Right cardiac atrium (tissue), 5 donors: ENCODE results near the gene CHMP4B. TPM values are rescaled to one million over a fixed set of nuclear protein-coding genes. Genes with fewer than 3 reads are reported as not detected.
A peak's percentile ranks its signal among the peaks of the same experiment; 100 is the strongest.

Experiments used
- ATAC-seq, 2 donors: fragments of 200-7000 bp; cut with Tn5 transposase; one replicate each; pipeline versions ENCODE4 v1.8.0 to v1.9.1; 2020; ENCODE audit warnings: moderate library complexity in 2 of 2, mild to moderate bottlenecking in 1 of 2
- DNase-seq, 3 donors: peaks; one replicate each; pipeline ENCODE4 v3.0.0-alpha.2; 2020
- H3K27ac ChIP-seq: one replicate; pipeline ENCODE4 v1.5.1; 2013; ENCODE audit warnings: mild to moderate bottlenecking, low read length, control low read depth, moderate library complexity
- H3K27me3 ChIP-seq: one replicate; pipeline ENCODE4 v1.6.1; 2013; ENCODE audit not compliant: control insufficient read depth, insufficient read depth
- H3K4me1 ChIP-seq: one replicate; pipeline ENCODE4 v1.6.1; 2013; ENCODE audit warnings: low read length; ENCODE audit not compliant: control insufficient read depth, insufficient read depth
- H3K4me3 ChIP-seq: one replicate; pipeline ENCODE4 v1.5.1; 2013; ENCODE audit warnings: low read length, control low read depth
- H3K9me3 ChIP-seq: one replicate; pipeline ENCODE4 v1.6.1; 2013; ENCODE audit warnings: low read length; ENCODE audit not compliant: control insufficient read depth
- WGBS: extraction: QIAGEN DNeasy Blood & Tissue Kit; methylation state at CpG from one replicate; pipeline ENCODE4 v1.1.7; 2013; 5-methylcytosine and 5-hydroxymethylcytosine counted together
- intact Hi-C, 4 donors: fragments of 100-400 bp; cut with DNase I; formaldehyde crosslinking; loops; one replicate each; pipeline versions ENCODE4 v1.11.0 to v1.14.0; 2022 to 2023
- polyA plus RNA-seq: library from polyadenylated mRNA; stranded (reverse); fragments of 200-250 nt; gene quantifications from one replicate; pipeline ENCODE4 v1.2.3, GENCODE V29; 2013
- total RNA-seq, 4 donors: library from RNA; stranded (reverse); fragmentation: NEBNext Ultra II Directional; extraction: Animal tissue kit (Norgen Biotek cat#: 25700); gene quantifications; one replicate each; pipeline ENCODE4 v1.2.1, GENCODE V29; 2021
- donor health status: healthy with polysubstance abuse.
- donor health status: DM: no; HTN: yes; CAD: no.
- donor health status: DM: no; HTN: no; CAD: no.
- donor health status: DM: no; HTN: yes; CAD: no; lungs with severe emphysema.
- donor health status: DM: yes; HTN: yes; CAD: no.

CHMP4B gene
- total and polyA plus RNA-seq, 5 donors = 88.3 to 126 (median 91.9) TPM

DNA sequence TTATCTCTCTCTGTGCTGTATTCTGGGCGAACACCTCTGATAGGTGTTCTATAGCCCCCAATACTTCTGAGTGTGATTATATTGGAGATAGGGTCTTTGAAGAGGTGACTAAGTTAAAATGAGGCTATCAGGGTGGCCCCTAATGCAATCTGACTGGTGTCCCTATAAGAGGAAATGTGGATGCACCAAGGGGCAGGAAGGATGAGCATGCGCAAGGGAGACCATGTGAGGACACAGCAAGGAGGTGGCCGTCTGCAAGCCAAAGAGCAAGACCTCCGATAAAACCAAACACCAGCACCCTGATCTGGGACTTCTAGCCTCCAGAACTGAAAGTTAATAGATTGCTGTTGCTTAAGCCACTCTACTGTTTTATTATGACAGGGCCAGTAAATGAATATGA is 69.2 kb downstream of the CHMP4B start:
- Histone ChIP-seq H3K9me3 (no peaks in the 10 kb centered on the region), H3K4me1 (no peaks in the 10 kb centered on the region), H3K27ac (no peak overlapping the region), H3K4me3 (no peak overlapping the region), H3K27me3 (no peaks in the 10 kb centered on the region)
- DNase-seq (no peak), ATAC-seq (no peak)
- 84% methylated on average over 4 of the region's 4 CpGs for WGBS
- intact Hi-C loops = no loop called here

DNA sequence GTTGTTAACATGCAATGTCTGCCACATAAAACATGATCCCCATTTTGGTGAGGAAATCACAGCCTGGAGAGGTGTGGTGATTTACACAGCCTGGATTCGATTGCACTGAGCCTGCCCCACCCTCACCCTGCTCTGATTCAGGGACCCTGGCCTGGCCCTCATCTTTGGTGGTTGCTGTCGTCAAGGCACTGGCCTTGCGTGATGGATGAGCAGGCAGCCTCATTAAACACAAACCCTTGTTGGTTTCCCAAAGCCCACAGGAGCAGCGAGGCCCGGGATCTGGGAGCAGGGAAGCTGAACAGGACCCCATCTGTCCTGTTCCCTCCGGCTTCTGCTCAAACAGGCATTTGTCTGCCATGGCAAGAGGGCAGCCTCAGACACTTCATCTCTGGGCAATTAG is 70.8 kb downstream of the CHMP4B start:
- no peaks in the 10 kb centered on the region for H3K27me3 ChIP-seq
- 54% methylated on average over 6 of the region's 6 CpGs for WGBS
- DNase-seq (no peak), ATAC-seq (no peak)
- H3K27ac ChIP-seq = no peak overlapping the region
- no peaks in the 10 kb centered on the region for H3K9me3 ChIP-seq
- intact Hi-C loops = no loop called here
- H3K4me3 ChIP-seq = no peak overlapping the region
- no peaks in the 10 kb centered on the region for H3K4me1 ChIP-seq

DNA sequence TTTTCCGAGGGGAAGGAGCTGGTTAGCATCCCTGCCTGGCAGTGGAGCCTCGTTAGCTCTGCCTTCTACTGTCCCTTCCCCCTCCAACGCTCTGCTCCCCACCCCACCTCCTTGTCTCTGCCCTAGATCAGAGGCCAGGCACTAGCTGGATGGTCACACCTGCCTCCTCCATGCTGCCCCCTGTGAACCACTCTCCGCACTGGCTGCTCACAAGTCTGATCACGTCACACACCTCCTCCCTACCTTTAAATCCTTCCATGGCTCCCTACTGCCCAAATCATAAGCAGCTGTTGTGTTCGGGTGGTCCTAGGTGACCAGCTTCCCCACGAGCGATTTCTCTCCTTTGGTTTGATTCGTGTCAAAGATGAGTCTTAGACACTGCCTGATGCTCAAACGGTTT is 71.3 kb downstream of the CHMP4B start:
- Histone ChIP-seq H3K4me1 (no peaks in the 10 kb centered on the region), H3K27ac (no peak overlapping the region), H3K9me3 (no peaks in the 10 kb centered on the region), H3K27me3 (no peaks in the 10 kb centered on the region), H3K4me3 (no peak overlapping the region)
- intact Hi-C loops = no loop called here
- WGBS = 71% methylated on average over 10 of the region's 10 CpGs
- ATAC-seq (no peak), DNase-seq (no peak)

DNA sequence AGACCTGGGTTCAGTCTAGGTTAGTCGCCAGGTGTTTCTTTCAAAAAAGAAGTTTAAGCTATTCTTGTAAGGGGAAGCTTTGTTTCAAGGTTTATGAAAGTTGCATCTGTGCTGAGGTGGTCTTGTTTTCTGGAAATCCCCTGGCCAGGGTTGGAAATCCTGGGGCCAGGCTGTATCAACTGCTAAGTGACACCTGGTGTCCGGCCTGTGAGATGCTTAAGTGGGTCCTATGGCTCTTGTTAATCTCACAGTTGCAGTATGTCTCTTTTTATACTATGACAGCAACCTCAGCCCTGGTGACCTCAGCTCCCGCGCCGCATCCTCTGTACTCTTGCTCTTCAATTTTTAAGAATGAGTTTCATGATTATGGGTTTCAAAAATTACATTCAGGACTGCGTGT is 72.0 kb downstream of the CHMP4B start:
- no peaks in the 10 kb centered on the region for H3K4me1 ChIP-seq
- no peaks in the 10 kb centered on the region for H3K27me3 ChIP-seq
- no peak overlapping the region for H3K27ac ChIP-seq
- DNase-seq = no peak
- ATAC-seq = no peak
- intact Hi-C loops = no loop called here
- WGBS = 81% methylated on average over 6 of the region's 6 CpGs
- no peaks in the 10 kb centered on the region for H3K9me3 ChIP-seq
- H3K4me3 ChIP-seq = no peak overlapping the region

DNA sequence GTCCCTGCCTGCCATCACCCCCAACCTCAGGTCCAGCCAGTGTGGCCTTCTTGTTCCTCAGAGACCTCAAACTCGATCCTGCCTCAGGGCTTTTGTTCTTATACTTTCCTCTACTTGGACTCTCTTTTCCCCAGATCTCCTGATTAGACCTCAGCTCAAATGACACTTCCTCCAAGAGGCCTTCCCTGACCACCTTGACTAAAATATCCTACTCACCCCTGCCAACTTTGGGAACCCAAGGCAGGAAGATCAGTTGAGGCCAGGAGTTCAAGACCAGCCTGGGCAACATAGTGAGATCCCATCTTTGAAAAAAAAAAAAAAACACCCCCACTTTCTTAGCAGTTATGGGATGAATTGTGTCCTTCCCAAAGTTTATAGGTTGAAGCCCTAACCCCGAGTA is 73.5 kb downstream of the CHMP4B start:
- Histone ChIP-seq H3K9me3 (no peaks in the 10 kb centered on the region), H3K4me3 (no peak overlapping the region), H3K4me1 (no peaks in the 10 kb centered on the region), H3K27me3 (no peaks in the 10 kb centered on the region), H3K27ac (no peak overlapping the region)
- intact Hi-C loops = no loop called here
- DNase-seq (no peak), ATAC-seq (no peak)
- 85% methylated on average over 2 of the region's 2 CpGs for WGBS

DNA sequence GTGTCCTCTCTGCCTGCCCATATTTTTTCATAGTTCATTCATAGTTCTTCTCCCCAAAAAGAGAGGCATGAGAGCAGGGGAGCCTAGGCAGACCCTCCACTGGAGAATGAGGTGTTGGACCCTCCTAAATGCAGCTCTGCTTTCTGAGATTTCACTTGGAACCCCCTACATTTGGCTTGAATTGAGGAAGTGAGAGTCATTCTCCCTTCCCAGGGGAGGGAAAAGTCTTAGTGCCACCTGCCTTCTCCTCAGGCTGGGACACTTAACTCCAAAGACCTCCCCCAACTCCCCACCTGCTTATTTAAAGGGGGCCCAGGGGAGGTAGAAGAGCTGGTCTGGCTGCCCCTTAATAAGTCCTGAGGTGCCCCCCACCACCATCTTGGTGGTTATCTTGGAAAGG is 78.2 kb downstream of the CHMP4B start:
- intact Hi-C loops = no loop called here
- Histone ChIP-seq H3K9me3 (no peaks in the 10 kb centered on the region), H3K27me3 (no peaks in the 10 kb centered on the region), H3K27ac (no peak overlapping the region), H3K4me1 (no peaks in the 10 kb centered on the region), H3K4me3 (no peak overlapping the region)
- ATAC-seq (no peak), DNase-seq (no peak)

DNA sequence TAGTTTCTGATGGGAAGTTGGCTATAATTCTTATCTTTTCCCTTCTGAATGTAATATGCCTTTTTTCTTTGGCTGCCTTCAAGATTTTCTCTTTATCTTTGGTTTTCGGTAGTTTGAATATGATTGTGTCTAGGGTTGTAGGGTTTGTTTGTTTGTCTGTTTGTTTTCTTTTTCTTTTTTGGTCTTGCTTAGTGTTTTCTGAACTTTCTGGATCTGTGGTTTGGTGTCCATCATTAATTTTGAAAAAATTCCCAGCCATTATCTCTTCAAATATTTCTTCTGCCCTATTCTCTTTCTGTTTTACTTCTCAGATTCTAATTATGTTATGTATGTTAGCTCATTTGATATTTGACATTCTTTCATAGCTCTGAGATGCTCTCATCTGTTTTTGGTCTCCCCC is 79.4 kb downstream of the CHMP4B start:
- ATAC-seq = no peak
- Histone ChIP-seq H3K9me3 (no peaks in the 10 kb centered on the region), H3K27me3 (no peaks in the 10 kb centered on the region), H3K4me3 (no peak overlapping the region), H3K4me1 (no peaks in the 10 kb centered on the region), H3K27ac (no peak overlapping the region)
- WGBS = 66% methylated on average over 1 of the region's 1 CpG
- no peak for DNase-seq
- intact Hi-C loops = no loop called here

DNA sequence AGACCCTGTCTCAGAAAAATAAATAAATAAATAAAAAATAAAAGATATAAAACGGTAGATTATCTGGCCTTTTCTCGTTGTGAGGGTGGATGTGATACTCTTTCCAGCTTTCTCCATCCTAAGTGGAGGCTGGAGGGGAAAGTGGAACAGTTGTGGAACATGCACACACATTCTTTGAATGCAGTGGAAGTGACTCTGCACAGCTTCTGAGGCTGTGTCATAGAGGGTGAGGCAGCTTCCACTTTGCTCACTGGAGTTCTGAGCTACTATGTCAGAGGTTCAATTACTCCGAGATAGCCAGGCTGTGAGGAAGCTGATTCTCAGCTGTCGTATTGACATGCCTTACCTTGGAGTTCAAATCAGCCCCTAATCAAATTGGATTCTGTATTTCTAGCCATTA is 82.2 kb downstream of the CHMP4B start:
- DNase-seq (no peak), ATAC-seq (no peak)
- H3K27me3 ChIP-seq = no peaks in the 10 kb centered on the region
- H3K9me3 ChIP-seq = no peaks in the 10 kb centered on the region
- peaks cover 2% of the 10 kb centered on the region for H3K4me1 ChIP-seq
- 71% methylated on average over 4 of the region's 4 CpGs for WGBS
- intact Hi-C loops = no loop called here
- no peak overlapping the region for H3K4me3 ChIP-seq
- H3K27ac ChIP-seq = no peak overlapping the region

DNA sequence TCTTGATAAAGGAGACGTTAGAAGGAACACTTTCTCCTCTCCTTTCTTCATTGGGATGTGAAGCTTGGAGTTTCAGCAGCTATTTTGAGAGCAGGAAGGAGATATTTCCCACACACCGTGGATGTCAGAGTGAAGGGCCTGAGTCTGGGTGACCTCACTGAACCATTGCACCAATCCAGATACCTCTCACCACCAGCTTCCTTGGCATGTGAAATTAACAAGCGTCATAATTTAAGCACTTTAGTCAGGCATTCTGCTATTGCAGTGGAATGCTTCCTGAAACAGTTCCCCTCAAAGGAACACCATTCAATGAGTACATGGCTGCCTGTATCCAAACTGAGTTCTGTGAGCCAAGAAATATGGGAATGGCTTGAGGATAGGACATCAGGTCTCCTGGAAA is 83.7 kb downstream of the CHMP4B start:
- Histone ChIP-seq H3K27me3 (no peaks in the 10 kb centered on the region), H3K27ac (no peak overlapping the region), H3K4me3 (no peak overlapping the region), H3K9me3 (no peaks in the 10 kb centered on the region), H3K4me1 (peaks cover 2% of the 10 kb centered on the region)
- 21% methylated on average over 3 of the region's 3 CpGs for WGBS
- ATAC-seq (peak; percentile 37 to 51), DNase-seq (no peak)
- intact Hi-C loops = no loop called here

DNA sequence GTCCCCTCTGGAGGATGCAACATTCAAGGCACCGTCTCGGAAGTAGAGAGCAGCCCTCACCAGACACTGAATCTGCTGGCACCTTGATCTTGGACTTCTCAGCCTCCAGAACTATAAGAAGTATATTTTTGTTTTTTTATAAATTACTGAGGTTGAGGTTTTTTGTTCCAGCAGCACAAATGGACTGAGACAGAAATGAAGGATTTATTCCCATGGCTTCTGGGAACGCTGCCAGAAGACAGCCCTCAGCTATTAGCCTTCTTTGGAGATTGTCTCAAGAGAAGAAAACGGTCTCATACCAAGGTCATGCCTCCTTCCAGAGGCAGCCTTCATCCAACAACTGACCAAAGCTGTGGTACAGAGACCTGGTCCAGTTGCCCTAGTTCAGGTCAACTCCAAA is 85.4 kb downstream of the CHMP4B start:
- Histone ChIP-seq H3K4me1 (peaks cover 2% of the 10 kb centered on the region), H3K4me3 (no peak overlapping the region), H3K9me3 (no peaks in the 10 kb centered on the region), H3K27me3 (no peaks in the 10 kb centered on the region), H3K27ac (no peak overlapping the region)
- 64% methylated on average over 4 of the region's 4 CpGs for WGBS
- peak in 2 of 3 donors; percentile 33 to 61 for DNase-seq
- ATAC-seq = no peak
- intact Hi-C loops = no loop called here

DNA sequence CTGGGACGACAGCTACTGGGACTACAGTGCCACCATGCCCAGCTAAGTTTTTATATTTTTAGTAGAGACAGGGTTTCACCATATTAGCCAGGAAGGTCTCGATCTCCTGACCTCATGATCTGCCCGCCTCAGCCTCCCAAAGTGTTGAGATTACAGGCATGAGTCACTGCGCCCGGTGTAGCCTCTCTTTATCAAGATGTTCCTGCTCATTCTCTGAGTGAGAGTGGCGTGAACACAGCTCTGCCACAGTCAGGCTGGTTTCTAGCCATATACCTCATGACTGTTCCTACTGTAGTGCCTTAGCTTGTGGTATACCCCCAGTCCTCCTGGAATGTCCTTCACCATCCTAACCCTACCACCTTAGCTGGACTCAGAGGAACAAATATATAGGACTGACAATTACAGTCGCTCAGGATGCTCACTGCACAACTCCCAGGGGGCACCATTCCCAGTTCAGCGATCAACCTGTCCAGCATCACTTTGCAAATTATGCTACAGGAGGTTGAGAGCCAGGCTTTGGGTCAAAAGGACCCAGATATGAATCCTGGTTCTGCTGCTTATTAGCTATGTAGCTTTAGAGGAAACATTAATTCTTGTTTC is 86.3 kb downstream of the CHMP4B start:
- ATAC-seq (peak in 1 of 2 donors; percentile 55), DNase-seq (no peak)
- WGBS = 63% methylated on average over 8 of the region's 8 CpGs

DNA sequence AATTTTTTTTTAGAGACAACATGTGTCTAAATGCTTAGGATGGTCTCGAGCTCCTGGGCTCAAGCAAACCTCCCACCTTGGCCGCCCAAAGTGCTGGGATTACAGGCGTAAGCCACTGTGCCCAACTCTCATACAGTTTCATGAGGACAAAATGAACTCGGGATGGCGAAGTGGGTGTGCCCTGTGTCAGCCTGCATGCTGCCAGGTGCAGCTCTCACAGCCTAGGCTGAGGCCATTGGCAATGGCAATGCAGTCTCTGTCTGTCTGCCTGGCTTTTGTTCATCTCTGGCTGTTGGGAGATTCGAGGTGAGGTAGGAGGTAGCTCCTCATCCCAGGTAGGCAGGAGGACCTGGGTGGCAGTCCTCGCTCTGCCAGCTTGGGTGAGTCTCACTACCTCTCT is 88.0 kb downstream of the CHMP4B start:
- Histone ChIP-seq H3K27ac (no peak overlapping the region), H3K9me3 (no peaks in the 10 kb centered on the region), H3K27me3 (no peaks in the 10 kb centered on the region), H3K4me3 (no peak overlapping the region), H3K4me1 (peaks cover 2% of the 10 kb centered on the region)
- 88% methylated on average over 7 of the region's 7 CpGs for whole genome bisulfite sequencing
- no peak for DNase-seq
- intact Hi-C loops = no loop called here
- no peak for ATAC-seq

More for the DNA sequence above, 86.3 kb downstream of the CHMP4B start:
- intact Hi-C loops = no loop called here
- peaks cover 2% of the 10 kb centered on the region for H3K4me1 ChIP-seq
- no peaks in the 10 kb centered on the region for H3K9me3 ChIP-seq
- no peaks in the 10 kb centered on the region for H3K27me3 ChIP-seq
- H3K27ac ChIP-seq = no peak overlapping the region
- no peak overlapping the region for H3K4me3 ChIP-seq
